HCT116 (cell line): ENCODE measurements around the gene LIPA. TPM values are rescaled to one million over a fixed set of nuclear protein-coding genes. Genes with fewer than 3 reads are reported as not detected.

ENCODE experiments used
- ATAC-seq: fragments of 200-7000 bp; cut with Tn5 transposase; 2 replicates; pipeline ENCODE4 v1.9.1; 2020; ENCODE audit warnings: mild to moderate bottlenecking, moderate library complexity
- BruUV-seq: library from RNA; stranded (reverse); fragments of 400-500 nt; replicated peaks from 2 replicates; lab custom pipeline; 2021; lab: Mats Ljungman, UMichigan
- CTCF ChIA-PET: fragments of 300-600 bp; sonication (Branson Sonifier 250); formaldehyde crosslinking; loops from one replicate; lab custom pipeline; 2021; ENCODE audit warnings: antibody characterized with exemption; lab: Charles Lee
- POLR2A ChIA-PET: fragments of 300-600, 350-600 bp; sonication (Branson Sonifier 250); formaldehyde crosslinking; loops from one replicate; lab custom pipeline; 2021; ENCODE audit warnings: antibody characterized with exemption; lab: Charles Lee
- RAD21 ChIA-PET, 2 experiments: fragments of 300-600 bp; sonication (Branson Sonifier 250); formaldehyde crosslinking; loops; one replicate each; lab custom pipeline; 2023; ENCODE audit warnings: low total read pairs in 2 of 2; ENCODE audit not compliant: uncharacterized antibody in 2 of 2, unreplicated experiment in 2 of 2, low non-redundant PET in 1 of 2; lab: Charles Lee
- DNase-seq: peaks from one replicate; pipeline ENCODE4 v3.0.0-alpha.2; 2010; ENCODE audit warnings: low read depth, low spot score
- H2AFZ ChIP-seq: fragments of 200-600 bp; shearing (Covaris generic), sonication (generic); 2 replicates; pipeline ENCODE4 v1.6.1; 2017; ENCODE audit warnings: low read depth, mixed run types, mixed read lengths, antibody characterized with exemption, low read length; ENCODE audit not compliant: poor library complexity, severe bottlenecking
- H3K27ac ChIP-seq: 2 replicates; pipeline ENCODE4 v1.5.1; 2012; ENCODE audit warnings: low read depth, low read length
- H3K27me3 ChIP-seq: fragments of 200-600 bp; sonication (generic); 2 replicates; pipeline ENCODE4 v1.6.1; 2016; ENCODE audit warnings: mixed run types, low read length, mixed read lengths; ENCODE audit not compliant: insufficient read depth
- H3K36me3 ChIP-seq, 2 experiments: fragments of 200-500 bp in 1 of 2; fragments of 200-600 bp in 1 of 2; sonication (Bioruptor generic) in 1 of 2; sonication (generic) in 1 of 2; 2 replicates each; pipeline versions ENCODE4 v1.5.1 to v1.6.1; 2014 to 2016; ENCODE audit warnings: low read length in 2 of 2, inconsistent platforms in 1 of 2, mixed read lengths in 1 of 2, mixed run types in 1 of 2; ENCODE audit not compliant: insufficient read depth in 2 of 2, control insufficient read depth in 1 of 2
- H3K4me1 ChIP-seq, 2 experiments: fragments of 200-600 bp in 1 of 2; sonication (generic) in 1 of 2; 2 replicates each; pipeline versions ENCODE4 v1.5.1 to v1.6.1; 2012 to 2017; ENCODE audit warnings: low read length in 2 of 2, inconsistent platforms in 1 of 2, mild to moderate bottlenecking in 1 of 2, mixed read lengths in 1 of 2, mixed run types in 1 of 2, moderate library complexity in 1 of 2; ENCODE audit not compliant: insufficient read depth in 2 of 2, control insufficient read depth in 1 of 2
- H3K4me2 ChIP-seq: fragments of 200-600 bp; sonication (generic); 2 replicates; pipeline ENCODE4 v1.6.1; 2017; ENCODE audit warnings: mixed run types, low read length, mixed read lengths
- H3K4me3 ChIP-seq, 2 experiments: fragments of 200-600 bp in 1 of 2; sonication (generic) in 1 of 2; replicated peaks in 1 of 2; 2 replicates each; pipeline ENCODE4 v1.5.1; 2011 to 2016; ENCODE audit warnings: low read length in 2 of 2, control low read depth in 1 of 2, low read depth in 1 of 2, mild to moderate bottlenecking in 1 of 2, mixed read lengths in 1 of 2, mixed run types in 1 of 2
- H3K79me2 ChIP-seq: fragments of 200-600 bp; sonication (generic); 2 replicates; pipeline ENCODE4 v1.6.1; 2017; ENCODE audit warnings: mild to moderate bottlenecking, mixed run types, low read length, moderate library complexity, mixed read lengths; ENCODE audit not compliant: insufficient read depth
- H3K9ac ChIP-seq: fragments of 200-600 bp; sonication (generic); 2 replicates; pipeline ENCODE4 v1.6.1; 2016; ENCODE audit warnings: low read length, mixed read lengths
- H3K9me2 ChIP-seq: fragments of 200-600 bp; sonication (generic), shearing (Covaris generic); 2 replicates; pipeline ENCODE4 v1.6.1; 2017; ENCODE audit warnings: mixed run types, mild to moderate bottlenecking, moderate library complexity; ENCODE audit not compliant: insufficient read depth
- H3K9me3 ChIP-seq, 2 experiments: fragments of 200-500 bp in 1 of 2; fragments of 200-600 bp in 1 of 2; sonication (Bioruptor generic) in 1 of 2; sonication (generic) in 1 of 2; 2 replicates each; pipeline ENCODE4 v1.6.1; 2014 to 2017; ENCODE audit warnings: low read length in 2 of 2, mixed read lengths in 2 of 2, inconsistent platforms in 1 of 2, low read depth in 1 of 2, mild to moderate bottlenecking in 1 of 2, mixed run types in 1 of 2, moderate library complexity in 1 of 2; ENCODE audit not compliant: control insufficient read depth in 1 of 2, insufficient read depth in 1 of 2
- H4K20me1 ChIP-seq: fragments of 200-600 bp; sonication (generic), shearing (Covaris generic); 2 replicates; pipeline ENCODE4 v1.6.1; 2017; ENCODE audit warnings: mixed run types, mild to moderate bottlenecking, moderate library complexity; ENCODE audit not compliant: insufficient read depth
- ATF3 ChIP-seq: IDR thresholded peaks from 2 replicates; pipeline ENCODE4 v1.6.1; 2012
- CBX3 ChIP-seq: IDR thresholded peaks from 2 replicates; pipeline ENCODE4 v1.6.1; 2012; ENCODE audit warnings: low read depth
- CEBPB ChIP-seq: IDR thresholded peaks from 2 replicates; pipeline ENCODE4 v1.6.1; 2012; ENCODE audit warnings: low read depth
- EGR1 ChIP-seq: IDR thresholded peaks from 2 replicates; pipeline ENCODE4 v1.6.1; 2012; ENCODE audit warnings: low read depth
- ELF1 ChIP-seq: IDR thresholded peaks from 2 replicates; pipeline ENCODE4 v1.6.1; 2012; ENCODE audit warnings: low read depth, borderline replicate concordance
- EZH2 ChIP-seq: fragments of 200-600 bp; sonication (generic); IDR thresholded peaks from 2 replicates; pipeline ENCODE4 v1.6.1; 2017; ENCODE audit warnings: antibody characterized with exemption, mixed run types
- FOSL1 ChIP-seq: IDR thresholded peaks from 2 replicates; pipeline ENCODE4 v1.6.1; 2012; ENCODE audit warnings: low read depth
- MAX ChIP-seq: IDR thresholded peaks from 2 replicates; pipeline ENCODE4 v1.6.1; 2012
- POLR2A ChIP-seq: IDR thresholded peaks from 2 replicates; pipeline ENCODE4 v1.7.0; 2011; ENCODE audit warnings: borderline replicate concordance; ENCODE audit not compliant: insufficient read depth, insufficient read length; ENCODE audit errors: extremely low read depth
- POLR2AphosphoS5 ChIP-seq: IDR thresholded peaks from 2 replicates; pipeline ENCODE4 v1.6.1; 2011; ENCODE audit warnings: mild to moderate bottlenecking, low read depth, low read length, moderate library complexity
- RAD21 ChIP-seq: IDR thresholded peaks from 2 replicates; pipeline ENCODE4 v1.6.1; 2012; ENCODE audit warnings: low read depth, mild to moderate bottlenecking
- SIN3A ChIP-seq: IDR thresholded peaks from 2 replicates; pipeline ENCODE4 v1.6.1; 2012; ENCODE audit warnings: low read depth
- SP1 ChIP-seq: IDR thresholded peaks from 2 replicates; pipeline ENCODE4 v1.6.1; 2012; ENCODE audit warnings: low read depth
- SRF ChIP-seq: IDR thresholded peaks from 2 replicates; pipeline ENCODE4 v1.6.1; 2012; ENCODE audit warnings: low read depth
- TCF7L2 ChIP-seq: IDR thresholded peaks from 2 replicates; pipeline ENCODE4 v1.7.0; 2011; ENCODE audit warnings: borderline replicate concordance, inconsistent platforms; ENCODE audit not compliant: insufficient read depth, insufficient read length; ENCODE audit errors: extremely low read depth
- YY1 ChIP-seq: IDR thresholded peaks from 2 replicates; pipeline ENCODE4 v1.6.1; 2011; ENCODE audit warnings: low read length, low read depth, moderate library complexity, mild to moderate bottlenecking; ENCODE audit not compliant: insufficient replicate concordance; ENCODE audit errors: extremely low read depth
- ZFX ChIP-seq: fragments of 450-650 bp; IDR thresholded peaks from 2 replicates; pipeline ENCODE4 v1.6.1; 2017
- ZNF274 ChIP-seq: fragments of 200-500 bp; sonication (Bioruptor generic); IDR thresholded peaks from 2 replicates; pipeline ENCODE4 v1.6.1; 2014; ENCODE audit warnings: mild to moderate bottlenecking, low read depth, low read length, inconsistent platforms
- intact Hi-C: fragments of 100-400 bp; cut with micrococcal nuclease; formaldehyde crosslinking; loops from 2 replicates; pipeline ENCODE4 v1.10.0; 2022
- total RNA-seq: library from RNA; stranded (reverse); gene quantifications from one replicate; pipeline ENCODE4 v1.2.1, GENCODE V29; 2021; ENCODE audit not compliant: unreplicated experiment
- TF ChIP-seq, protein P1 (sequence below): IDR thresholded peaks from 2 replicates; pipeline ENCODE4 v1.6.1; 2012; ENCODE audit warnings: low read depth

The LIPA gene
- total RNA-seq, 1 experiment from 2014 or later, result 27.1 TPM

DNA sequence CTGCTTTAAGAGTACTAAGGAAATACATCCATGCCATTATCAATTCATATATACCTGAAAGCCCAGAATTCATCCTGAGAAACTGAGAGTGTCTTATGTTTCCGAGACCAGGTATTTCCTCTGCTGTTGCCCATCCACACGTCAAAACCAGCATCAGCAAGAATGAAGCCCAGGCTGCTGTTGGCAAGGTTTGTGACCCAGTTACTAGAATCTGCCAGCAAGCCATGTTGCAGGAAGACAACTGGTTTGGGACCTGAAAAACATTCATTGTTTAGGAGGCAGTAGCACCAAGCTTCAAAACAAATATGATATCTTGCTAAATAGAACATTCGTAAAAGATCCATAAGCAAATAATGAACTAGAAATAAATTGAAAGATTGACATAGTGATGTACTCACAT is 23.4 kb downstream of the LIPA start:
- CTCF ChIA-PET, result no interaction called here
- no TSS peak for BruUV-seq

GRCh38 chr10:89226891-89227290 is 24.7 kb downstream of the LIPA start:
- BruUV-seq, result no TSS peak
- Histone ChIP-seq H3K4me1 (no peaks in the 10 kb centered on the region), H3K4me3 (no peak overlapping the region), H3K27ac (no peak overlapping the region), H4K20me1 (no peaks in the 10 kb centered on the region), H3K9ac (no peak overlapping the region), H3K36me3 (no peaks in the 10 kb centered on the region), H3K9me2 (no peaks in the 10 kb centered on the region), H3K4me2 (no peak overlapping the region), H2AFZ (no peak overlapping the region), H3K79me2 (no peaks in the 10 kb centered on the region), H3K27me3 (no peaks in the 10 kb centered on the region), H3K9me3 (no peaks in the 10 kb centered on the region)
- ATAC-seq (no peak), DNase-seq (no peak)
- ChIA-PET RAD21 (no interaction called here), POLR2A (no interaction called here), CTCF (interaction anchor here (0.6 kb wide), 1 partner anchor 10 kb away, joined by 3 read pairs; no protein-coding TSS in a partner anchor)
- TF ChIP-seq EZH2 (no peak), ZNF274 (no peak), EGR1 (no peak), CBX3 (no peak), SRF (no peak), ATF3 (no peak), MAX (no peak), TCF7L2 (no peak), SIN3A (no peak), ELF1 (no peak)
- TF ChIP-seq, protein P1, sequence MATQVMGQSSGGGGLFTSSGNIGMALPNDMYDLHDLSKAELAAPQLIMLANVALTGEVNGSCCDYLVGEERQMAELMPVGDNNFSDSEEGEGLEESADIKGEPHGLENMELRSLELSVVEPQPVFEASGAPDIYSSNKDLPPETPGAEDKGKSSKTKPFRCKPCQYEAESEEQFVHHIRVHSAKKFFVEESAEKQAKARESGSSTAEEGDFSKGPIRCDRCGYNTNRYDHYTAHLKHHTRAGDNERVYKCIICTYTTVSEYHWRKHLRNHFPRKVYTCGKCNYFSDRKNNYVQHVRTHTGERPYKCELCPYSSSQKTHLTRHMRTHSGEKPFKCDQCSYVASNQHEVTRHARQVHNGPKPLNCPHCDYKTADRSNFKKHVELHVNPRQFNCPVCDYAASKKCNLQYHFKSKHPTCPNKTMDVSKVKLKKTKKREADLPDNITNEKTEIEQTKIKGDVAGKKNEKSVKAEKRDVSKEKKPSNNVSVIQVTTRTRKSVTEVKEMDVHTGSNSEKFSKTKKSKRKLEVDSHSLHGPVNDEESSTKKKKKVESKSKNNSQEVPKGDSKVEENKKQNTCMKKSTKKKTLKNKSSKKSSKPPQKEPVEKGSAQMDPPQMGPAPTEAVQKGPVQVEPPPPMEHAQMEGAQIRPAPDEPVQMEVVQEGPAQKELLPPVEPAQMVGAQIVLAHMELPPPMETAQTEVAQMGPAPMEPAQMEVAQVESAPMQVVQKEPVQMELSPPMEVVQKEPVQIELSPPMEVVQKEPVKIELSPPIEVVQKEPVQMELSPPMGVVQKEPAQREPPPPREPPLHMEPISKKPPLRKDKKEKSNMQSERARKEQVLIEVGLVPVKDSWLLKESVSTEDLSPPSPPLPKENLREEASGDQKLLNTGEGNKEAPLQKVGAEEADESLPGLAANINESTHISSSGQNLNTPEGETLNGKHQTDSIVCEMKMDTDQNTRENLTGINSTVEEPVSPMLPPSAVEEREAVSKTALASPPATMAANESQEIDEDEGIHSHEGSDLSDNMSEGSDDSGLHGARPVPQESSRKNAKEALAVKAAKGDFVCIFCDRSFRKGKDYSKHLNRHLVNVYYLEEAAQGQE, result no peak
- intact Hi-C loops, result no loop called here

More for the DNA sequence above, 23.4 kb downstream of the LIPA start:
- Histone ChIP-seq H2AFZ (no peak overlapping the region), H3K4me1 (no peaks in the 10 kb centered on the region), H3K79me2 (no peaks in the 10 kb centered on the region), H3K9ac (no peak overlapping the region), H3K9me2 (no peaks in the 10 kb centered on the region), H3K27me3 (no peaks in the 10 kb centered on the region), H3K4me3 (no peak overlapping the region), H4K20me1 (no peaks in the 10 kb centered on the region), H3K36me3 (no peaks in the 10 kb centered on the region), H3K4me2 (no peak overlapping the region), H3K9me3 (no peaks in the 10 kb centered on the region), H3K27ac (no peak overlapping the region)
- intact Hi-C loops, result no loop called here
- ATAC-seq, result no peak
- no peak for TF ChIP-seq ZFX
- TF ChIP-seq MAX, result no peak
- TF ChIP-seq TCF7L2, result no peak
- no peak for TF ChIP-seq SP1
- TF ChIP-seq ZNF274, result no peak
- TF ChIP-seq RAD21, result no peak
- TF ChIP-seq FOSL1, result no peak
- no peak for TF ChIP-seq POLR2A
- no peak for TF ChIP-seq EZH2
- no peak for TF ChIP-seq YY1
- TF ChIP-seq SRF, result no peak
- no peak for TF ChIP-seq EGR1
- TF ChIP-seq POLR2AphosphoS5, result no peak
- no peak for TF ChIP-seq CEBPB
- no peak for TF ChIP-seq ATF3
- POLR2A ChIA-PET, result no interaction called here
- DNase-seq, result no peak
- RAD21 ChIA-PET, result no interaction called here
